ENCODE results near the gene MRPL22.

MRPL22 gene

GRCh38 chr5:154986151-154986550 lies 45.3 kb downstream of the MRPL22 start:
- Histone ChIP-seq H2BK120ac (ENCODE audit: low read depth, low read length) (no peak overlapping the region), H3K36me3 (ENCODE audit: control insufficient read depth in 1 of 2, insufficient read depth in 2 of 2, low read depth in 1 of 2, low read length in 2 of 2) (no peaks in the 10 kb centered on the region), H4K8ac (ENCODE audit: low read length) (no peak overlapping the region), H3K4me1 (ENCODE audit: control insufficient read depth, insufficient read depth, low read depth, low read length) (no peaks in the 10 kb centered on the region), H2AK5ac (ENCODE audit: low read length, severe bottlenecking) (no peak overlapping the region), H2BK15ac (ENCODE audit: low read depth, poor library complexity, severe bottlenecking) (no peak overlapping the region), H3K79me1 (replicated peaks; ENCODE audit: low read length, poor library complexity, severe bottlenecking) (no peaks in the 10 kb centered on the region), H2AFZ (ENCODE audit: low read depth, low read length) (no peak overlapping the region), H3K14ac (ENCODE audit: low read length in 2 of 2) (no peak overlapping the region), H3K9me3 (ENCODE audit: control insufficient read depth, low read length) (no peaks in the 10 kb centered on the region), H3K27ac (ENCODE audit: low read length, poor library complexity, severe bottlenecking) (no peak overlapping the region), H4K91ac (ENCODE audit: low read length) (no peak overlapping the region), H3K23ac (ENCODE audit: low read length in 2 of 2) (no peak overlapping the region), H3K4me3 (ENCODE audit: insufficient read depth in 1 of 2, low read depth in 1 of 2, low read length in 2 of 2) (no peak overlapping the region), H2BK12ac (ENCODE audit: low read length in 2 of 2) (no peak overlapping the region), H3K9ac (ENCODE audit: low read length) (no peak overlapping the region), H3K4me2 (ENCODE audit: low read length, poor library complexity, severe bottlenecking) (no peak overlapping the region), H3K4ac (ENCODE audit: low read depth in 1 of 2, low read length in 2 of 2) (no peak overlapping the region), H2BK5ac (ENCODE audit: low read depth, low read length, poor library complexity, severe bottlenecking) (no peak overlapping the region), H3K27me3 (ENCODE audit: control insufficient read depth in 1 of 2, insufficient read depth in 1 of 2, low read length in 2 of 2) (peaks cover 0 to 6% of the 10 kb centered on the region in 2 experiments), H3K18ac (ENCODE audit: low read depth in 1 of 2, low read length in 2 of 2) (no peak overlapping the region)
- DNase-seq: no peak
- 100% methylated on average over 2 of the region's 4 CpGs for WGBS

- Histone ChIP-seq H2BK5ac (ENCODE audit: low read depth, low read length, poor library complexity, severe bottlenecking) (no peak overlapping the region), H3K4me2 (ENCODE audit: low read length, poor library complexity, severe bottlenecking) (no peak overlapping the region), H4K8ac (ENCODE audit: low read length) (no peak overlapping the region), H3K9me3 (ENCODE audit: control insufficient read depth, low read length) (no peaks in the 10 kb centered on the region), H2BK15ac (ENCODE audit: low read depth, poor library complexity, severe bottlenecking) (no peak overlapping the region), H2BK12ac (ENCODE audit: low read length in 2 of 2) (no peak overlapping the region), H3K4me3 (ENCODE audit: insufficient read depth in 1 of 2, low read depth in 1 of 2, low read length in 2 of 2) (no peak overlapping the region), H3K9ac (ENCODE audit: low read length) (no peak overlapping the region), H2AFZ (ENCODE audit: low read depth, low read length) (no peak overlapping the region), H3K27ac (ENCODE audit: low read length, poor library complexity, severe bottlenecking) (no peak overlapping the region), H3K27me3 (ENCODE audit: control insufficient read depth in 1 of 2, insufficient read depth in 1 of 2, low read length in 2 of 2) (peaks cover 0 to 6% of the 10 kb centered on the region in 2 experiments), H2AK5ac (ENCODE audit: low read length, severe bottlenecking) (no peak overlapping the region), H2BK120ac (ENCODE audit: low read depth, low read length) (no peak overlapping the region), H4K91ac (ENCODE audit: low read length) (no peak overlapping the region), H3K4ac (ENCODE audit: low read depth in 1 of 2, low read length in 2 of 2) (no peak overlapping the region), H3K23ac (ENCODE audit: low read length in 2 of 2) (no peak overlapping the region), H3K36me3 (ENCODE audit: control insufficient read depth in 1 of 2, insufficient read depth in 2 of 2, low read depth in 1 of 2, low read length in 2 of 2) (no peaks in the 10 kb centered on the region), H3K14ac (ENCODE audit: low read length in 2 of 2) (no peak overlapping the region), H3K79me1 (replicated peaks; ENCODE audit: low read length, poor library complexity, severe bottlenecking) (no peaks in the 10 kb centered on the region), H3K4me1 (ENCODE audit: control insufficient read depth, insufficient read depth, low read depth, low read length) (no peaks in the 10 kb centered on the region), H3K18ac (ENCODE audit: low read depth in 1 of 2, low read length in 2 of 2) (no peak overlapping the region)
- no peak for DNase-seq
- 67% methylated on average over 1 of the region's 2 CpGs for WGBS
Measured at GRCh38 chr5:154989626-154990025, 48.8 kb downstream of the MRPL22 start.

- Histone ChIP-seq H2BK15ac (ENCODE audit: low read depth, poor library complexity, severe bottlenecking) (no peak overlapping the region), H4K91ac (ENCODE audit: low read length) (no peak overlapping the region), H3K23ac (ENCODE audit: low read length in 2 of 2) (no peak overlapping the region), H3K27ac (ENCODE audit: low read length, poor library complexity, severe bottlenecking) (no peak overlapping the region), H2BK120ac (ENCODE audit: low read depth, low read length) (no peak overlapping the region), H2AFZ (ENCODE audit: low read depth, low read length) (no peak overlapping the region), H3K4me2 (ENCODE audit: low read length, poor library complexity, severe bottlenecking) (no peak overlapping the region), H3K9ac (ENCODE audit: low read length) (no peak overlapping the region), H3K9me3 (ENCODE audit: control insufficient read depth, low read length) (no peaks in the 10 kb centered on the region), H4K8ac (ENCODE audit: low read length) (no peak overlapping the region), H2AK5ac (ENCODE audit: low read length, severe bottlenecking) (no peak overlapping the region), H3K36me3 (ENCODE audit: control insufficient read depth in 1 of 2, insufficient read depth in 2 of 2, low read depth in 1 of 2, low read length in 2 of 2) (no peaks in the 10 kb centered on the region), H3K27me3 (ENCODE audit: control insufficient read depth in 1 of 2, insufficient read depth in 1 of 2, low read length in 2 of 2) (no peaks in the 10 kb centered on the region), H2BK5ac (ENCODE audit: low read depth, low read length, poor library complexity, severe bottlenecking) (no peak overlapping the region), H3K18ac (ENCODE audit: low read depth in 1 of 2, low read length in 2 of 2) (no peak overlapping the region), H3K4ac (ENCODE audit: low read depth in 1 of 2, low read length in 2 of 2) (no peak overlapping the region), H3K4me3 (ENCODE audit: insufficient read depth in 1 of 2, low read depth in 1 of 2, low read length in 2 of 2) (no peak overlapping the region), H3K79me1 (replicated peaks; ENCODE audit: low read length, poor library complexity, severe bottlenecking) (no peaks in the 10 kb centered on the region), H3K14ac (ENCODE audit: low read length in 2 of 2) (no peak overlapping the region), H2BK12ac (ENCODE audit: low read length in 2 of 2) (no peak overlapping the region), H3K4me1 (ENCODE audit: control insufficient read depth, insufficient read depth, low read depth, low read length) (no peaks in the 10 kb centered on the region)
- 90% methylated on average over 2 of the region's 2 CpGs for WGBS
- no peak for DNase-seq
Measured at GRCh38 chr5:154993461-154993860, 52.6 kb downstream of the MRPL22 start.

- no peak overlapping the region for H4K8ac ChIP-seq (ENCODE audit: low read length)
- no peak overlapping the region for H3K23ac ChIP-seq (ENCODE audit: low read length in 2 of 2)
- no peaks in the 10 kb centered on the region for H3K9me3 ChIP-seq (ENCODE audit: control insufficient read depth, low read length)
- no peak overlapping the region for H3K18ac ChIP-seq (ENCODE audit: low read depth in 1 of 2, low read length in 2 of 2)
- H3K4me2 ChIP-seq (ENCODE audit: low read length, poor library complexity, severe bottlenecking): no peak overlapping the region
- H2AK5ac ChIP-seq (ENCODE audit: low read length, severe bottlenecking): no peak overlapping the region
- H3K14ac ChIP-seq (ENCODE audit: low read length in 2 of 2): peak overlapping the region in 1 of 2 experiments; percentile 11
- no peak overlapping the region for H3K4ac ChIP-seq (ENCODE audit: low read depth in 1 of 2, low read length in 2 of 2)
- no peaks in the 10 kb centered on the region for H3K27me3 ChIP-seq (ENCODE audit: control insufficient read depth in 1 of 2, insufficient read depth in 1 of 2, low read length in 2 of 2)
- no peaks in the 10 kb centered on the region for H3K79me1 ChIP-seq (replicated peaks; ENCODE audit: low read length, poor library complexity, severe bottlenecking)
- no peak overlapping the region for H3K4me3 ChIP-seq (ENCODE audit: insufficient read depth in 1 of 2, low read depth in 1 of 2, low read length in 2 of 2)
- H2BK5ac ChIP-seq (ENCODE audit: low read depth, low read length, poor library complexity, severe bottlenecking): no peak overlapping the region
- no peak overlapping the region for H2AFZ ChIP-seq (ENCODE audit: low read depth, low read length)
- DNase-seq: no peak
- H2BK120ac ChIP-seq (ENCODE audit: low read depth, low read length): no peak overlapping the region
- no peak overlapping the region for H2BK12ac ChIP-seq (ENCODE audit: low read length in 2 of 2)
- H3K36me3 ChIP-seq (ENCODE audit: control insufficient read depth in 1 of 2, insufficient read depth in 2 of 2, low read depth in 1 of 2, low read length in 2 of 2): no peaks in the 10 kb centered on the region
- no peak overlapping the region for H2BK15ac ChIP-seq (ENCODE audit: low read depth, poor library complexity, severe bottlenecking)
- no peak overlapping the region for H4K91ac ChIP-seq (ENCODE audit: low read length)
- H3K27ac ChIP-seq (ENCODE audit: low read length, poor library complexity, severe bottlenecking): no peak overlapping the region
- no peak overlapping the region for H3K9ac ChIP-seq (ENCODE audit: low read length)
- no peaks in the 10 kb centered on the region for H3K4me1 ChIP-seq (ENCODE audit: control insufficient read depth, insufficient read depth, low read depth, low read length)
- 55% methylated on average over 4 of the region's 4 CpGs for WGBS
Measured at GRCh38 chr5:154995679-154996078, 54.8 kb downstream of the MRPL22 start.

Measured in mesenchymal stem cell (in vitro differentiated cells and primary cell).